Common myeloid progenitor, CD34-positive (primary cell): ENCODE measurements around the gene ATP9A.

Experiments used
- CTCF ChIA-PET: fragments of 350-600 bp; sonication (Branson Sonifier 250); formaldehyde crosslinking; loops from one replicate; lab custom pipeline; 2021; ENCODE audit warnings: antibody characterized with exemption; lab: Charles Lee
- POLR2A ChIA-PET: fragments of 350-600 bp; sonication (Branson Sonifier 250); formaldehyde crosslinking; loops from one replicate; lab custom pipeline; 2021; ENCODE audit warnings: antibody characterized with exemption; lab: Charles Lee
- DNase-seq, 3 donors: peaks; one replicate each; pipeline versions ENCODE4 v3.0.0 to v3.0.0-alpha.2; 2013
- H3K27ac ChIP-seq, 2 experiments: 1 replicate in 1 of 2; 2 replicates in 1 of 2; pipeline ENCODE4 v1.7.0; 2013; ENCODE audit warnings: inconsistent platforms in 2 of 2, low read length in 2 of 2, mild to moderate bottlenecking in 2 of 2, low read depth in 1 of 2, moderate library complexity in 1 of 2; ENCODE audit not compliant: severe bottlenecking in 2 of 2, insufficient read depth in 1 of 2, poor library complexity in 1 of 2
- H3K27me3 ChIP-seq, 5 experiments: replicated peaks in 2 of 5; 1 replicate in 3 of 5; 2 replicates in 2 of 5; pipeline versions ENCODE4 v1.6.1 to v1.7.0; 2013; ENCODE audit warnings: low read length in 4 of 5, mild to moderate bottlenecking in 2 of 5, moderate library complexity in 2 of 5, inconsistent platforms in 1 of 5; ENCODE audit not compliant: insufficient read depth in 5 of 5, control insufficient read depth in 4 of 5
- H3K36me3 ChIP-seq, 4 experiments: 1 replicate in 2 of 4; 2 replicates in 2 of 4; pipeline versions ENCODE4 v1.6.1 to v1.7.0; 2013; ENCODE audit warnings: low read length in 3 of 4, control low read depth in 1 of 4, mild to moderate bottlenecking in 1 of 4; ENCODE audit not compliant: control insufficient read depth in 4 of 4, insufficient read depth in 4 of 4
- H3K4me1 ChIP-seq, 4 experiments: 1 replicate in 3 of 4; 2 replicates in 1 of 4; pipeline versions ENCODE4 v1.6.1 to v1.7.1; 2013; ENCODE audit warnings: low read length in 3 of 4, mild to moderate bottlenecking in 3 of 4, control low read depth in 1 of 4, inconsistent platforms in 1 of 4, moderate library complexity in 1 of 4; ENCODE audit not compliant: control insufficient read depth in 4 of 4, insufficient read depth in 4 of 4; ENCODE audit errors: control extremely low read depth in 1 of 4
- H3K4me3 ChIP-seq, 7 experiments: 1 replicate in 4 of 7; 2 replicates in 3 of 7; pipeline versions ENCODE4 v1.5.1 to v1.7.0; 2013; ENCODE audit warnings: mild to moderate bottlenecking in 7 of 7, low read length in 6 of 7, moderate library complexity in 6 of 7, inconsistent platforms in 2 of 7, low read depth in 2 of 7, control low read depth in 1 of 7; ENCODE audit not compliant: insufficient read depth in 4 of 7, control insufficient read depth in 1 of 7; ENCODE audit errors: extremely low read depth in 1 of 7
- H3K9me3 ChIP-seq, 5 experiments: 1 replicate in 4 of 5; 2 replicates in 1 of 5; pipeline versions ENCODE4 v1.6.1 to v1.7.1; 2013; ENCODE audit warnings: low read length in 4 of 5, mild to moderate bottlenecking in 2 of 5, inconsistent platforms in 1 of 5, low read depth in 1 of 5, moderate library complexity in 1 of 5; ENCODE audit not compliant: control insufficient read depth in 4 of 5, insufficient read depth in 2 of 5; ENCODE audit errors: control extremely low read depth in 1 of 5
- WGBS: methylation state at CpG from one replicate; pipeline ENCODE4 v1.1.5; 2013; ENCODE audit not compliant: insufficient coverage; 5-methylcytosine and 5-hydroxymethylcytosine counted together

The ATP9A gene

DNA sequence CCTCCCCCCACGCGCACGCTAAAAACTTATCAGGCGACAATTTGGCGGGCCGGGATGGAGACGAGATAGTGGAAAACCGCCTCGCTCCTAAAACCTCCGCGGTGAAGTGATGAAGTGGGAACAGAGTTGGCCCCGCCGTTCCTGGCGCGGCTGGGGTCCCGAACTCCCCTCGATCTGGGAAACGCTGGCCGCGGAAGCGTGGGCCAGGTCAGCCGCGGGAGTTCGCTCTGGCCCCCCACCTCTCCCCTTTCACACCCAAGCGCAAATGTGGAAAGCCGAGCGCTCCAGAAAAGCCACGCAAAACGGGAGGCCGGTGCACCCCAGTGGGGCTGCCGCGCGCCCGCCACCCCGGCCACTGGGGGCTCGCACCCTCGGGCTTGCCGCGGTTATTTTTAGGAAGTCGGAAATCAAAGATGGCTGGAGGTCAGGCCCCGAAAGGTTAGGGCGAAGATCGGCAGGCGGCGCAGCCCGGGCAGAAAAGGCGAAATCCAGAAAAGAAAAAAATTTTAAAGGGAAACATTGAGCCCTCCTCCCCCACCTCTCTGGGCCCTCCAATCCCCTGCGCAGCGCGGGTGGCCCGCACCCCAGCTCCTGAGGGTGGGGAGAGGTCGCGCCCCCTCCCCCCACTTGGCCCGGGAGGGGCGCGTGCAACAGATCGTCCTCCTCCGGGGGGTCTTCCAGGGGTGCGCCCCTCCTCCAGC, 33.1 kb upstream of the ATP9A start:
- WGBS, result under 1% methylated on average over 32 of the region's 59 CpGs
- CTCF ChIA-PET, result interaction anchor here (1.2 to 2.5 kb wide), 3 partner anchors 8 to 164 kb away, joined by 3 to 18 read pairs (median 3); no protein-coding TSS in a partner anchor

DNA sequence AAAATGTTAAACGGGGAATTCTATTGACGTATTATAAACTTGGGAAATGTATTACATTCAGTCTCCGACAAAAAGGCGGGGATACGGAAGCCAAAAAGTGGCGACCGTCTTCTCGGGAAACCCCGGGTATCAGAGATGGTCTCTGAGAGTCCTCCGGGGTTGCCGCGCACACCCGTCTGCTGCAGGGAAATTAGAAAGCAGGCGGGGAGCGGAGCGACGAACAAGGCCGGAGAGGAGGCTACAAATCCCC, 32.6 kb upstream of the ATP9A start:
- Histone ChIP-seq H3K4me1 (peaks cover 5 to 35% (median 29%) of the 10 kb centered on the region in 4 experiments), H3K27ac (no peak overlapping the region), H3K4me3 (peak overlapping the region; percentile 44 to 85 (median 66)), H3K9me3 (no peaks in the 10 kb centered on the region), H3K27me3 (peaks cover 0 to 12% (median 7%) of the 10 kb centered on the region in 5 experiments), H3K36me3 (no peaks in the 10 kb centered on the region)
- CTCF ChIA-PET, result interaction anchor here (0.8 to 2.5 kb wide), 10 partner anchors 10 to 274 kb away, joined by 3 to 18 read pairs (median 4); no protein-coding TSS in a partner anchor
- DNase-seq, result peak in 2 of 3 donors; percentile 18 to 36
- 0% methylated on average over 7 of the region's 18 CpGs for WGBS
- POLR2A ChIA-PET, result no interaction called here

More for the DNA sequence above, 33.1 kb upstream of the ATP9A start:
- DNase-seq, result peak; percentile 42 to 55 (median 46)
- Histone ChIP-seq H3K36me3 (no peaks in the 10 kb centered on the region), H3K4me1 (peaks cover 5 to 35% (median 29%) of the 10 kb centered on the region in 4 experiments), H3K9me3 (no peaks in the 10 kb centered on the region), H3K27ac (no peak overlapping the region), H3K4me3 (peak overlapping the region; percentile 44 to 85 (median 66)), H3K27me3 (peaks cover 0 to 12% (median 7%) of the 10 kb centered on the region in 5 experiments)
- POLR2A ChIA-PET, result no interaction called here

DNA sequence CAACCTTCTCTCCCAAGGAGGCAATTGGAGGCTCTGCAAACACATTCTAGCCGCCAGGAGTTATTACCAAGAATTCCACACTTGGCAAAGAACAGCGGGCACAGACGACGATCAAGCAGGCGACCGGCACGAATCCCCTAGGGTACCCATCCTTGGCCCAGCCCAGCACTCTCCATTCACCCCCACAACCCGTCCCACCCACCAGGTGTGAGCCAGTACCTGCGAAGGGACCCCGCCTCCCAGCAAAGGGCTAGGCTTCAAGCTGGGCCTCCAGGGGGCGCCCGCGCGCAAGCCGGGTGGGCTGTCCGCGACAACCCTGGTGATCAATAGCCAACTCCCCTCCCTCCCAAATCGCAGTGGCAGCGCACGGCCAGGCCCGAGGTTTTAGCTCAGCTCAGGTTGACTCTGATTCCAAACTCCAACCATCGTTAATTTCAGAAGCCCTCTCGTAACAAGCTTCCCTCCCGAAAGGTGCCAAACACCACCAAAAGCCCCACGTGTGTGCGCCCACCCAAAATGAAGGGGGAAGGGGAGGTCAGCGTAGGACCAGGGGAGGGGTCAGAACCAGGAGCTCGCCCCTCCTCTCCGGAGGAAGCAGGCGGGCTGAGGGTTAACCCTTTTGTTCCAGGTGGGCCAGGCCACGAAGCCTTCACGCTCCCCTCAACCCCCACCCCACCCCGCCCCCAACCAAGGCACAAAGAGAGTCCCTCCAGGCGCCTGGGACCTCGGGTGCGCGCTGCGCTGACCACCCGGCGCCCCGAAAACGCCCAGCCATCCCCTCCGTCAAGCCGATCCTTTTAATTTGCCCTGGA, 32.1 kb upstream of the ATP9A start:
- DNase-seq, result peak; percentile 58 to 66 (median 59)
- H3K27me3 ChIP-seq, result peaks cover 0 to 12% (median 7%) of the 10 kb centered on the region in 5 experiments
- peak overlapping the region; percentile 33 to 85 (median 66) for H3K4me3 ChIP-seq
- H3K9me3 ChIP-seq, result no peaks in the 10 kb centered on the region
- ChIA-PET POLR2A (no interaction called here), CTCF (interaction anchor here (0.7 to 2.5 kb wide), 19 partner anchors 10 to 275 kb away, joined by 3 to 18 read pairs (median 3); no protein-coding TSS in a partner anchor)
- WGBS, result 1% methylated on average over 30 of the region's 44 CpGs
- H3K36me3 ChIP-seq, result no peaks in the 10 kb centered on the region
- H3K27ac ChIP-seq, result no peak overlapping the region
- H3K4me1 ChIP-seq, result peaks cover 5 to 35% (median 29%) of the 10 kb centered on the region in 4 experiments

DNA sequence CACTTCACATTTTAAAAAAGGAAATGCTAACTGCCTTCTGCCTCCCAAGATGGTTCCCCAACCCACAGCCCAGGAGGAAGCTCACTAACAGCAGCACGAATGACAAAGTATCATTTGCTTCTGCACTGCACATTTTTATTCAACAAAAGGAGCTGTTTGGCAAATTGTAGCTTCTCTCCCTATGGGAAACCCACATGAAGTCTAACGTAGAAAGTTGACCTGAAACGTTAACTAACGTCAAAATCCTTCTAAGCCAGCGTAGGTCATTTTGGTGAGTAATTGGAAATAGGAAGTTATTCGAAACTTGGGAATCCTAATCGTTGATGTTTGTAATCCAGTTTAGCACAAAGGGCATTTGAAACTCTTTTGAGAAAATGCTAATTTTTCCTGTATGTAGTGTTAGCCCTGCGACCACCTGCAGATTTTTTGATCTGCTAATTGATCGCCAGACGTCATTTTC, 31.2 kb upstream of the ATP9A start:
- peaks cover 0 to 12% (median 7%) of the 10 kb centered on the region in 5 experiments for H3K27me3 ChIP-seq
- POLR2A ChIA-PET, result no interaction called here

DNA sequence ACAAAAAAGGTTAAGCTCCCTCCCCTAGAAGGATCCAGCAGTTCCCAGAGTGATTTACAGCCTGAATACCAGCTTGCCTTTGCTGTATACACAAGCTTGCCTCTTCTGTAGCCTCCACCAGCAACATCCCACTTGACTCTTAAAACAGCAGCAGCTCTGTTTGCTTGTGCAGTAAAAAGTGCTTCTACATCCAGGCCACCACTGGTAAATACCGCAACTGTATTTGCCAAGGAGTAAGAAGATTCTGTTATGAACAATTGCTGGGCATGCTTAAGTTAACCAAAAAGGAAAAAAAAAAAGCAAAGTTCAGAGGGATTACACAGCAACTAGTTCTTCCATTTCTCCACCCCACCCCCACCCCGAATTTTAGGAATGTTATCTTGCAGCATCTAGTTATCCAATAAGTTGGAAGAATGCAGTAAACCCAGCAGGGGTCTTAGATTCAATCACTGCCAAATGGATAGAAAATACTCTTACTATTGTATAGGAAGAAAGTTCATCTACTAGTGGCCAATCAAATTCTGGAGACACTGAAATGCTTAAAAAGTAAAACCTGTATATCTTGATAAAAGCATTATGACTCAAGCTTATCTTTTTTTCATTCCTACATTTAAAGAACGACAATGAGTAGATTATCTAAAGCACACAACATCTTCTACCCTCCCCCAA, 29.3 kb upstream of the ATP9A start:
- Histone ChIP-seq H3K4me1 (peaks cover 5 to 35% (median 28%) of the 10 kb centered on the region in 4 experiments), H3K36me3 (no peaks in the 10 kb centered on the region), H3K27ac (no peak overlapping the region), H3K27me3 (peaks cover 0 to 11% (median 5%) of the 10 kb centered on the region in 5 experiments), H3K9me3 (no peaks in the 10 kb centered on the region), H3K4me3 (no peak overlapping the region)
- no CpG with 5 or more reads among the region's 3 CpGs for WGBS
- CTCF ChIA-PET, result interaction anchor here (1.0 to 1.2 kb wide), 4 partner anchors 10 to 169 kb away, joined by 3 to 6 read pairs (median 3); no protein-coding TSS in a partner anchor
- POLR2A ChIA-PET, result no interaction called here
- DNase-seq, result no peak

More for the DNA sequence above, 31.2 kb upstream of the ATP9A start:
- 0% methylated on average over 6 of the region's 10 CpGs for WGBS
- Histone ChIP-seq H3K27ac (no peak overlapping the region), H3K4me3 (peak overlapping the region in 6 of 7 experiments; percentile 44 to 85 (median 63)), H3K36me3 (no peaks in the 10 kb centered on the region), H3K4me1 (peaks cover 5 to 35% (median 29%) of the 10 kb centered on the region in 4 experiments), H3K9me3 (no peaks in the 10 kb centered on the region)
- peak in 2 of 3 donors; percentile 53 to 63 for DNase-seq
- CTCF ChIA-PET, result interaction anchor here (0.7 to 2.5 kb wide), 21 partner anchors 9 to 283 kb away, joined by 3 to 18 read pairs (median 3); no protein-coding TSS in a partner anchor

DNA sequence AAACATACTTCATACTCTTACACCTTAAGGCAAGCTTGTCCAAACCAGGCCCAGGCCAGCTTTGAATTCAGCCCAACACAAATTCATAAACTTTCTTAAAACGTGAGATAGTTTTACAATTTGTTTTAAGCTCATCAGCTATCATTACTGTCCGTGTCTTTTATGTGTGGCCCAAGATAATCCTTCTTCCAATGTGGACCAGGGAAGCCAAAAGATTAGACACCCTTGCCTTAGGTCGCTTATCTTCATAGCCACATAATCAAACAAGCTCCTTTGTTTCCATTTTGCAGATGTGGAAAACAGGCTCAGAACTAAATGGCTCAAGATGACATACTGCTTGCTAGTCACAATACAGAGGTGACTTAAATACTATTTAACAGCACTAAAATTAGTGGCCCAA, 28.1 kb upstream of the ATP9A start:
- POLR2A ChIA-PET, result no interaction called here
- CTCF ChIA-PET, result interaction anchor here (1.0 to 1.3 kb wide), 5 partner anchors 9 to 170 kb away, joined by 3 to 7 read pairs (median 3); no protein-coding TSS in a partner anchor
- H3K27ac ChIP-seq, result no peak overlapping the region
- 96% methylated on average over 3 of the region's 3 CpGs for WGBS
- H3K27me3 ChIP-seq, result peaks cover 0 to 5% (median 0%) of the 10 kb centered on the region in 5 experiments
- H3K4me1 ChIP-seq, result peaks cover 5 to 28% (median 20%) of the 10 kb centered on the region in 4 experiments
- H3K36me3 ChIP-seq, result no peaks in the 10 kb centered on the region
- no peak overlapping the region for H3K4me3 ChIP-seq
- no peaks in the 10 kb centered on the region for H3K9me3 ChIP-seq
- no peak for DNase-seq
